HL-60/S4 treated with phorbol 12-myristate 13-acetate at 8.2 ng/mL for 4 days and 3 days (cell line): Measurements from ENCODE around the gene BCS1L.

Experiments used
- in situ Hi-C: fragments of 300-500 bp; cut with MboI; formaldehyde crosslinking; loops from 2 replicates; pipeline ENCODE4 v1.15.0; 2022; ENCODE audit warnings: low sequenced_read_pairs

The BCS1L gene

DNA sequence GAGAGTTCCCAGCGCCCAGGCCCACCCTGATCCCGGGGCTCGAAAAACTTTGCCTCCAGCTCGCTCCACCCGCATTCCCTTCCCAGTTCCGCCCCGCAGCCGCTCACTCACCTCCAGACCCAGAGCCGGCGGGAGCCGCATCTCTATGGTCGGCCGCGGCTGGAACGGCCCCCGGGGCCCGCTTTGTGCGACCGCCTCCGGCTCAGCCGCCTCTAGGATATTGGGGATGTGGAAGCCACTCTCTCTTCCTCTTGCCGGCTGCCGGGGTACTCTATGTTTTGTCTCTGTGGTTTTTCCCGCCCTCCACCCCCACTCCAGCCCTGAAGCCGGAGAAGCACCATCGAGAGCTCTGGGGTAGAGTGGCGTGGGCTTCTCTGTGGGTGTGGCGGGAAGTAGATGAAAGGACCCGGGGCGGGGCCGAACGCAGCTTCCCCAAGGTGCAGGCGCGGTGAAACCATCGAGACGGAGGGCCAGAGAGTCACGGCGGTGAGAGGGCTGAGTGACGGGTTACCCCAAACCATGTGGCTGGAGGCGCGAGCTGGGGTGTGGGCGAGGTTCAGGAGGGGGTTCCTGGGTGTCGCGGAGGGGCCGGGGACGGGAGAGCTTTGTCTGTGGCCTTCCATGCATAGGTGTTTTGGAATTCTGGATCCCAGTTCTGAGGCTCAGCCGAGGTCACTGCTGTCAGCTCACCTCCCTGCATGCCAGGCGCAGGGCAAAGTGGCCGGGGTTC lies at the start of gene BCS1L, which contains the start of gene ZNF142:
BCS1L (plus strand) TSS at position 426 of the 730 bp plus-strand sequence. CDS start 1,305 bp downstream, outside the sequence.
ZNF142 (minus strand) TSS at position 366 of the 730 bp plus-strand sequence. CDS start 3,194 bp downstream, outside the sequence.
- in situ Hi-C loops, result no loop called here

DNA sequence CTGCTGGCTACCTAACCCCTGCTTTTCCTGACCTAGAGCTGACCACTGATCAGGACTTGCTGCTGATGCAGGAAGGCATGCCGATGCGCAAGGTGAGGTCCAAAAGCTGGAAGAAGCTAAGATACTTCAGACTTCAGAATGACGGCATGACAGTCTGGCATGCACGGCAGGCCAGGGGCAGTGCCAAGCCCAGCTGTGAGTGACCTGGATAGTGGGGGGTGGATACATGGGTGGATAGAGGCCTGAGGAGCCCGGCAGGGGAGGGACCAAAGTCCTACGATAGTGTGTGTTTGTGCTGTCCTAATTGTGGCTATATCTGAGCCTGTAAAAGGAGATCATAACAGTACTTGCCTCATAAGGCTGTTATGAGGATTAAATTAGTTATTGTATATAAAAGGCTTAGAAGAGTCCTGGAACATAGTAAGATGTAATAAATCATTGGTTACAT lies 43.6 kb upstream of the BCS1L start:
- in situ Hi-C loops, result no loop called here

GRCh38 chr2:218618102-218618860 lies 41.2 kb upstream of the BCS1L start:
- in situ Hi-C loops, result no loop called here

DNA sequence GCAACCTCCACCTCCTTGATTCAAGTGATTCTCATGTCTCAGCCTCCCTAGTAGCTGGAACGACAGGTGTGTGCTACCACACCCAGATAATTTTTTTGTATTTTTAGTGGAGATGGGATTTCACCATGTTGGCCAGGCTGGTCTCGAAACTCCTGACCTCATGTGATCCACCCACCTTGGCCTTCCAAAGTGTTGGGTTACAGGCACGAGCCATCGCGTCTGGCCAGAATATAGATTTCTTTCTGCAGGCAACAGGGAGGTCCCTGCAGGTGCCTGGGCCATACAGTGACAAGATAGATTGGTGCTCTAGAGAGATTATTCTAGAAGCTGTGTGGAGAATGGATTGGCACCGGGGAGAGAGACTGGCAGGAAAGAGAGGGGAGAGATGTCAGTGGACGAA lies 38.5 kb upstream of the BCS1L start:
- in situ Hi-C loops, result no loop called here

- in situ Hi-C loops, result no loop called here
Observed at GRCh38 chr2:218622606-218623365, 36.7 kb upstream of the BCS1L start.

DNA sequence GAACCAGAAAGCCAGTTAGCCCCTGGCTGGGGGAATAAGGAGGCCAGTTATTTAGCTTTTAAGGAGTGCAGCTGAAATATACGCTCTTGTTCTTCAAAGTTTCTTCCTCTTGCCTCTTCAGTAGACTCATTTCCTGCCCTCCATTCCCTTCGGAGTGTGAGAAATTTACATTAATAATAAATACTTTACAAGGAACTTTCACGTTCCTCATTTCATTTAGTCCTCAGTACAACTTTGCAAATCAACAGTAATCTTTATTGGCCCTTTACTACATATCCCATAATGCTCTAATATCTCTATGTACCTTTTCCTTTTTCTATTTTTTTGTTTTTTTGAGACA lies 36.1 kb upstream of the BCS1L start:
- in situ Hi-C loops, result no loop called here

DNA sequence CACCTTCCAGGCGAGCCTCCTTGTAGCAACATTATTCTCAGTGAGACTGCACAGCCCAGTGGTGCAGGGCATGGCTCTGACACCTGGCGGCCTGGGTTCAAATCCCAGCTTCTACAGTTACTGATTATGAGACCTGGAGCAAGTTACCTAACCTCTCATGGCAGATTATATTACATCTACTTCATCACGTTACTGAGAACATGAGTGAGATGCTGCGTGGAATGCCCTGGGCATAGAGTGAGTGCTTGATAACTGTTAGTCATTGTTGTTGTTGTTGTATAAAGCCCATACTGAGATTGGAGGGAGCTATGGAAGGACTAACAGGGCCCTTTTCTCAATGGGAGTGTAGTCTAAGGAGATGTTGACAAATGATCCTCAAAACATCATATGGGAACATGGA lies 33.1 kb upstream of the BCS1L start:
- in situ Hi-C loops, result no loop called here

DNA sequence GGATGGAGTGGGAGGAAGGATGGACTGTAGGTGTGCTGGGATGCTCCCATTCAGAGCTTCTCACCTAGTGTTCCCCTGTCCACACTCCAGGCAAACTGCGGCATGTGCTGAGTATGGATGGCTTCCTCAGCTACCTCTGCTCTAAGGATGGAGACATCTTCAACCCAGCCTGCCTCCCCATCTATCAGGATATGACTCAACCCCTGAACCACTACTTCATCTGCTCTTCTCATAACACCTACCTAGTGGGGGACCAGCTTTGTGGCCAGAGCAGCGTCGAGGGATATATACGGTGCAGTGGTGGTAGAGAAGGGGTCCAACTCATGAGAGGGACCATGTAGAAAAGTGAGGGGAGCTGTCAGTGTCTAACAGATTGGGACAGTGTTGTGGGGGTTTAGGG lies 31.5 kb upstream of the BCS1L start:
- in situ Hi-C loops, result no loop called here

DNA sequence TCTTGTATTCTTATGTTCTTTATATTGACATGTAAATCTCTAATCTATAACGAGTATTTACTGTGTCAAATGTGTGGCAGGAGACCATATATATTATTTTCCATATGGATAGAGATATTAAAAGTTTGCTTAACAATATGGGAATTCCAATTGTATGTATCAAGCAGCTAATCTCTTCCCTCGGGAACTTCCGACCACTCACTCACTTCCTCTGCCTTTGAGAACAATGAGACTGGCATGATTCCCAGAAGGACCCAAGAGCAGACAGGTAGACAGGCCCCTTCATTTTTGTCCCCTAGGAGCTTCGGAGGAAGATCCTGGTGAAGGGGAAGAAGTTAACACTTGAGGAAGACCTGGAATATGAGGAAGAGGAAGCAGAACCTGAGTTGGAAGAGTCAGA lies 27.6 kb upstream of the BCS1L start:
- in situ Hi-C loops, result no loop called here

DNA sequence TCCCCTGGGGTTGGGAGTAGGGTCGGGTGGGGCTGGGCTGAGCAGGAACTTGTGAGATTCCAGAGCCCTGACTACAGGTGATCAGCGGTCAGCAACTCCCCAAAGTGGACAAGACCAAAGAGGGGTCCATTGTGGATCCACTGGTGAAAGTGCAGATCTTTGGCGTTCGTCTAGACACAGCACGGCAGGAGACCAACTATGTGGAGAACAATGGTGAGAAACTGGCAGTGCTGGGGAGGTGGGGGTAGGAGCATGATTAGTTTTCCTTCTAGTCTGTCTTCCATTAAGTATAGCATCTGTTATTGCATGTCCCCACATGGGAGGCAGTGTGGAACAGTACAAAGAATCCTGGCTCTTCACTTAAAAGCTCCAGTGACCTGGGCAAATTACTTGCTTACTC lies 23.8 kb upstream of the BCS1L start:
- in situ Hi-C loops, result no loop called here

DNA sequence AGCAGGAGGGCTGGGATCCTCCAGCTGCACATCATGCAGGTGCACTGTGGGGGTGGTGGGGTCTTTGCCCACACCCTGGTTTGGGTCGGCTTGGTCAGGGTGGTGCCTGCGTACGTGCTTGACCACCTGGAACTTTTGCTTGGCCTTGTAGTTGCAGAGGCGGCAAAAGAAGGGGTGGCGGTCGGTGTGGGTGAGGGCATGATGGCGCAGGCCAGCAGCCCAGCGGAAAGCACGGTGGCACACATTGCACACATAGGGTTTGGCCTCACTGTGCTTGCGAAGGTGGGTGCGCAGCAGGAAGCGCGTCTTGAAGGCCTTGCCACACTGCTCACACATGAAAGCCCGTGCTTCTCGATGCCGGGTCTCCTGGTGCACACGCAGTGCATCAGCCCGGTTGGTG lies 21.1 kb upstream of the BCS1L start:
- in situ Hi-C loops, result no loop called here

DNA sequence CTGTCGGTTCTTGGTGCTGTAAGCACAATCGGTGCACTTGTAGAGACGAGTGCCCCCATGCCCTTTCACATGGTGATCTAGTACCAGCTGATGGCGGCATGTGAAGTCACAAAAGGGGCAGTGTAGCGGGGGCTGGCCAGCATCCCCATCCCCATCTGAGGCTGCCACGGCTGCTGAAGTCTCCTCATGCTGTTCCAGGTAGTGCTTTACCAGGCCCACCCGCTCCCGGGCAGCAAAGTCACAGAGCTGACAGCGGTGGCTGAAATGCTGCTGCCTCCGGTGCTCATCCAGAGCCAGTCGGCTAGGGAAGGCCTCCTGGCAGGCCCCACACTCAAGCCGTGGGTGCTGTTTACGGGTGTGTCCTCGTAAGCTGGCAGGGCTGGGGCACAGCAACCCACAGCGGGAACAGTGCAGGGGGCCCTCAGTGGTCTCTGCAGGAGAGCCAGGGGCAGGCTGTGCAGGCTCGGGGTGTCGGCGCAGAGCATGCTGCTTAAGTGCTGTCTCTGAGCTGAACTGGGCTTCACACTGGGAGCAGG lies 17.3 kb upstream of the BCS1L start:
- in situ Hi-C loops, result no loop called here

DNA sequence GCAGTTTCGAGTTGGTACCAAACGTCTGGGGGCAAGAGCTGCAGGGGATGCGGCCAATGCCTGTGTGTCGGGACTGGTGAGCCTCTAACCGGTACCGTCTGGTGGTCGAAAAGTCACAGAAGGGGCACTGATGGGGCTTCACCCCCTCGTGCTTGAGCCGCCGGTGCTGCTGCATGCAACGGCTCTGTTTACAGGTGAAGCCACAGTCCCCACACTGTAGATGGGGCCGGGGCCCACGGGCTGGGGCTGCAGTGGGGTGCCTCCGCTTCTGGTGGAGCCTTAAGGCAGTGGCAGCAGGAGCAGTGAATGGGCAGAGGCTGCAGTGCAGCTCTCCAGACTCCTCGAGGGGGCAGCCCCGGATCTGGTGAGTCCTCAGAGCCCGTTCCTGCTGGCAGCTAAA lies 16.7 kb upstream of the BCS1L start:
- in situ Hi-C loops, result no loop called here

GRCh38 chr2:218643751-218644310 lies 15.7 kb upstream of the BCS1L start:
- in situ Hi-C loops, result no loop called here

GRCh38 chr2:218644721-218645120 lies 14.8 kb upstream of the BCS1L start:
- in situ Hi-C loops, result no loop called here

- in situ Hi-C loops, result no loop called here
Observed at GRCh38 chr2:218645126-218645525, 14.4 kb upstream of the BCS1L start.

DNA sequence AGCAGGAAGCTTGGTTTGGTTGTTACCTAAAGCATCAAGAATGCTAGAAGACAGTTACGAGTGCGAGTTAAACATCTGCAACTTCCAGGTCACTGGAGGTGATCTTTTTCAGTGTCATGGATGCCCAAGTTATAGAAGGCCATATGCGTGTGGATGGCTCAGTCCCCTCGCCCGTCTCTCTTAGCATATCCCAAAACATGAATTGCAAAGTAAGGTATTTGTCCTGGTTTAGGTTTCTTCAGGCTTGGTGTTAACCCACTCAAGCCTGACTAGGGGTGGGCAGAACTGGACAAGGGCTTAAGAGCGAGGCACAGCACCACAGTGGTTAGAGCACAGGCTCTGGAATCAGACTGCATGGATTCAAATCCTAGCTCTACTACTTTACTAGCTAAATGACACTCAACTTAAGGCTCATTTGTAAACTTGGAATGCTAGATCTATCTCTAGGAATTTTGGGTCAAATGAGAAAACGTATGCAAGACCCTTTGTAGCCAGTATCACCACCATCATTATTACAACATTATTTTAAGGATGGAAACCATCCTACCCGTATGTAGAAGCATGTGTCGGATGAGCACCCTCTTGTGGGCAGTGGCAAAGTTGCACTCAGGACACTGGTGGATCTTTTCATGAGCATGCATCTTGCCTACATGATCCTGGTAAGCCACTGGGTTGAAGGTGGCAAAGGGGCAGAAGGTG lies 11.2 kb upstream of the BCS1L start:
- in situ Hi-C loops, result no loop called here

- in situ Hi-C loops, result no loop called here
Observed at GRCh38 chr2:218648787-218649100, 10.7 kb upstream of the BCS1L start.

GRCh38 chr2:218655751-218656150 lies 3.7 kb upstream of the BCS1L start:
- in situ Hi-C loops, result no loop called here

DNA sequence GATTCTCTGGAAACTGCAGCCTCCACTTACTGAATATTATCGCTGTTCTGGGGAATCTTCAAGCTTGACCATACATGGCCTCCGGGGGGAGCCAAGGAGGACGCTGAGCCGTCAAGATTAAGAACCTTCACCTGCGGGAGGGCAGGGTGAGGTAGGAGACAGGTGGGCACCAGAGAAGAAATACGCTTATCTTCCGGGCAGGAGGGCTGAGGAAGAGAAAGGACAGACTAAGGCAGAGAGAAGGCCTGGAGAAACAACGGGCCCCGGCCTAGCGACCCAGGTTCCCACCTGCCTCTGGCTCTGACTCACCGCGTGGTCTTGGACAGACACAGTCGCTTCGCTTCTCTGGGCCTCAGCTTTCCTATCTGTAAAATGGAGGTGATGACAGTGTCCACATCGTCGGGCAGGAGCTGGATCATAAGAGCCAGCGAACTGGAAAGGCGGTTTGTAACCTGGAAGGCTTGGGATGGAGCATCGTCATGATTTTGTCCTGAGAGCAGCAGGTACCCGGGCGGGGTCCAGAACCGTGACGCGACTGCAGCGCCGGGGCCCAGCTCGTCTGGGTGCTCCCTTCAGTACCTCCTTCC lies 719 bp upstream of the BCS1L start:
- in situ Hi-C loops, result no loop called here
